HG03469 (cell line): ENCODE measurements around the gene CDKN1B.
A peak's percentile ranks its signal among the peaks of the same experiment; 100 is the strongest.

Source experiments
- ATAC-seq: cut with Tn5 transposase; IDR thresholded peaks from one replicate; pipeline ENCODE4 v1.9.1; 2021; ENCODE audit warnings: mild to moderate bottlenecking, moderate library complexity, moderate number of reproducible peaks; ENCODE audit not compliant: unreplicated experiment

The CDKN1B gene

DNA sequence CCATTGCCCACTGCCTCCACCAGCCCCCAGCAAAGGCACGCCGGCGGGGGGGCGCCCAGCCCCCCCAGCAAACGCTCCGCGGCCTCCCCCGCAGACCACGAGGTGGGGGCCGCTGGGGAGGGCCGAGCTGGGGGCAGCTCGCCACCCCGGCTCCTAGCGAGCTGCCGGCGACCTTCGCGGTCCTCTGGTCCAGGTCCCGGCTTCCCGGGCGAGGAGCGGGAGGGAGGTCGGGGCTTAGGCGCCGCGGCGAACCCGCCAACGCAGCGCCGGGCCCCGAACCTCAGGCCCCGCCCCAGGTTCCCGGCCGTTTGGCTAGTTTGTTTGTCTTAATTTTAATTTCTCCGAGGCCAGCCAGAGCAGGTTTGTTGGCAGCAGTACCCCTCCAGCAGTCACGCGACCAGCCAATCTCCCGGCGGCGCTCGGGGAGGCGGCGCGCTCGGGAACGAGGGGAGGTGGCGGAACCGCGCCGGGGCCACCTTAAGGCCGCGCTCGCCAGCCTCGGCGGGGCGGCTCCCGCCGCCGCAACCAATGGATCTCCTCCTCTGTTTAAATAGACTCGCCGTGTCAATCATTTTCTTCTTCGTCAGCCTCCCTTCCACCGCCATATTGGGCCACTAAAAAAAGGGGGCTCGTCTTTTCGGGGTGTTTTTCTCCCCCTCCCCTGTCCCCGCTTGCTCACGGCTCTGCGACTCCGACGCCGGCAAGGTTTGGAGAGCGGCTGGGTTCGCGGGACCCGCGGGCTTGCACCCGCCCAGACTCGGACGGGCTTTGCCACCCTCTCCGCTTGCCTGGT, at the start of gene CDKN1B:
CDKN1B (plus strand) TSS at position 576 of the 793 bp plus-strand sequence. CDS start 472 bp downstream, outside the sequence.
- no peak for ATAC-seq

DNA sequence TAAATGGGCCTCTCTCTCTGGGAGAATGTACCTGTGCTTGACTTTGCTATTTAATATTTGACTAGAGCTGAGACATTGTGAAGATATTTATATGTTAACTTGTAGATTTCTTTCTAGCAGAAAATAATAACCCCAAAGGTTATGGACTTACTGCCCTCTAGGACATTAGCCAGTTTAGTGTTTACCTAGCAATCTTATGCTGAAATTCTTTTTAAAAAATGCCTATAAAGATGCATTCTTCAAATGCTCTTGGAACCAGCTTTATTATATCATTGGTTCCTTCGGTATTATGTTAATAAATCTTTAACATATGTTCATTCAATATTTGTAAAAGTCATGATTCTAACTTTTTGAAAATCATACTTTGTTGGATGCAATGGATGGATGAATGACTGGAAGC, 49.2 kb upstream of the CDKN1B start:
- no peak for ATAC-seq

DNA sequence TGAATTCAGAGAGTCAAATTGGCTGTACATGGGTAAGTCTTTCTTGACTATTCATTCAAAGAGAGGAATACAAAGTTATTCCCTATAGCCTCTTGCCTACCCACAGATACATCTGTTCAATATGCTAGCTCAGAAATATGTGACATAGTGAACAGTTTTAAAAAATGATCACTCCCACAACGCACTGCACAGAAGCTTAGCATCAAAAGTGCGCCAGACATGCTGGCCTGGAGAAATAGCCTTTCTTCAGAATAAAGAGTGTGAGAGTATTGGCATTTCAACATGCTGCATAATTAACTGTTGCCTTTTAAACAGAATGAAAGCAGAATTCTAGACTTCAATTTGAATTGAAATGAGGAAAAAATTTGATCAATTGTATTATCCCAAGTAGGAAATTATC, 48.1 kb upstream of the CDKN1B start:
- no peak for ATAC-seq

DNA sequence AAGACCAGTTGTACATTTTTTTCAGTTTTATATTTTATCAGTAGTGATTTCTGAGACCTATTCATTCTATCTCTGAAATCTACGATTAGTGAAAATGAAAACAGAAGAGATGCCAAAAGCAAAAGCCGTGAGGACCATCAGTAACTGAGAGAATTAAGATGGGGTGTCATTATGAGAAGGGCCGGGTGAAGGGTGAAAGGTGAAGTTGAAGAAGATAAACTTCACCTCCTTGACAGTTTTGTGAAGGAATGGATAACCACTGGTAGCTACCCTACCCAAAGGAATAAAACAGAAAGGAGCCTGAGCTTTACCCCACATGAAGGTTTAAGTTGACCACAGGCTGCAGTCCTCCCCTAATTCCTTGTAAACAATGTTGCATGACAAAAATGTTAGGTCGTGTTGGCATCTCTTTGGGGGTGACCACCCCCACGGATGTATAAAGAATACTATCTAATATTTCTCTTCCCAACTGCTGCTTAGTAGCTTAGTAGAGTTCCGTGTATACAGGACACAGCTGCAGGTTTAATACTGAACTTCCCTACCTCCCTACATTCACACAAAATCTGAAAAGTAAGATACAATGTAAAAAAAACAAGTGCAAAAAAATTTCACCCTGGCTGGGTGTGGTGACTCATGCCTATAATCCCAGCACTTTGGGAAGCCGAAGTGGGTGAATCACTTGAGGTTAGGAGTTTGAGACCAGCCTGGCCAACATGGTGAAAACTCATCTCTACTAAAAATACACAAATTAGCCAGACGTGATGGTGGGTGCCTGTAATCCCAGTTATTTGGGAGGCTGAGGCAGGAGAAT, 45.1 kb upstream of the CDKN1B start:
- no peak for ATAC-seq

DNA sequence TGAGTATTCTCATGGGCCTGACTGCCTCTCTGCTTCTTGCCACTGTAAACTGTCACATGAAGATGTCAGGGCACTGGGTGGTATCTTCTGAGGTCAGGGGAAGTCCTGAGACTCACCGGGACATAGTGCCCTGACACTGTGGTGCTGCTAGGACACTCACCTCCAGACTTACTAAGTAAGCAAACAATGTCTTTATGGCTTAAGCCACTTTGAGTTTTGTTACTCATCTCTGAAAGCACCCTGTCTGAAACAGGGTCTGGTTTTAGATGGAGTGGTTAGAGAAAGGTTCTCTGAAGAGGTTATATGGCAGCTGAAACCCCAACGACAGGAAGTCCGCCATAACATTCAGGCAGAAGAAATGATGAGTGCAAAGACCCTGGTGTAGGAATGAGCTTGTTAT, 43.9 kb upstream of the CDKN1B start:
- no peak for ATAC-seq

DNA sequence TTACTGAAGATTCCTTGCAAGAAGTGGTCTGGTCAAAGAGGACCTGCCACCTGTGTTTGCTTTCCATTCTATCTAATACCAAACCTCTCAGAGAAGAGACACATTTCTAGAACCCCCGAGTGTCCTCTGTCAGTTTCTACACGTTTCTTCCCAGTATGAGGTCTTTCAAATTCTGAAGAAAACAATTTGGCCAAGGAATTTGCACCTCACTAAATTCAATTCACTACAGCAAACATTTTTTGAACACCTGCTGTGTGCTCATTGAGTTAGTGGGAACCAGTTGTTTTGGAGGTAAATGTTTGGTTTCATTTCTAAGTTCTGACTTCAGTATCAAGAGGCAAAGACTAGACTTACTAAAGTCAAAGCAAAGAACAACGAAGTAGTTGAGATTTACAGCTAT, 40.6 kb upstream of the CDKN1B start:
- ATAC-seq, result no peak

DNA sequence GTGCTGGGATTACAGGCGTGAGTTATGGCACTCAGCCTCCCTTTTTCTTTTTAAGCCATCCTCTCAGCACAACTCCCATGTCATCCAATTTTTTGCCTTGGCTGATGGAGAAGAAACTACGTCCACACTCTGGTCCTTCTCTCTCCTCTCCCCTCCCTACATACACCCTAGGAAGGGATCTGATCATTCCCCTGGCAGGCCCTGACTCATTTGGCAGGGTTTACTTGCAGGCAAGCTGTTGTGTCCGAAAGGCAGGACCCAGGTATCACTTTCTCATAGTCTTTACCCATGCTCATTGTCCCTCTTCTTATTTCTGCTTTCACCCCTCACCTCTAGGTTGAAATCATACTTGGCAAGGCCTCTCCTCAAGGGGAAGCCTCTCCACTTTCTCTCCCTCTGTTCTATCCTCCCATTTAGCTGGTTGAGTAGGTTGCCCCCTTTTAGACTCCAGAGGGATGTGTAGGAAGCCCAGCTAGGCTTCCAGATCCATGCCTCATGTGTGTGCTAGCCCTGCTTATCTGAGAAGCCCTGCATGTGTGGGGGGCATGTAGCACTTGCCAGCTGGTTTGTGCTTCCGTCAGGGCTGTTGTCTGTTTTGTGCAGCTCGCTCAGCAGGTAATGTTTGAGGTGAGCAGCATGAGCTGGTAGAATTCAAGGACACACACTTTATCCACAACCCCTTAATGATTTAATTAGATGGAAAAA, 36.0 kb upstream of the CDKN1B start:
- no peak for ATAC-seq

DNA sequence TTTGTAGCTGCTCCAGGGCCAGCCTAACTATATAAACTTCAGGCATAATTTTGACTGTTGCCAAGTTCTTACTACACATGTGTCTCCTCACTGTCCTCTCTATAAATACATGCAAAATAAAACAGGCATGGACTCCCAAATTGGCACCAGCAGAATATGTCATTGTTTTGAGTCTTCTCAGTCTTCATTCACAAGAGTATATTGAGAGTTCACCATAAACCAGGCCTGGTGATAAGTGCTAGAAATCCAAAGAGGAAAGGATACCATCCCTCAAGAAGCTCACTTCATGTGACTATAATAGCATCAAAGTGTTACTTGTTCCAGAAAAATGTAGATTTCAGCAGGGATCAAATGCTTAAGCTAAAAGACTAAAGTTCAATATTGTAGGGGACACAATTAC, 34.9 kb upstream of the CDKN1B start:
- no peak for ATAC-seq

DNA sequence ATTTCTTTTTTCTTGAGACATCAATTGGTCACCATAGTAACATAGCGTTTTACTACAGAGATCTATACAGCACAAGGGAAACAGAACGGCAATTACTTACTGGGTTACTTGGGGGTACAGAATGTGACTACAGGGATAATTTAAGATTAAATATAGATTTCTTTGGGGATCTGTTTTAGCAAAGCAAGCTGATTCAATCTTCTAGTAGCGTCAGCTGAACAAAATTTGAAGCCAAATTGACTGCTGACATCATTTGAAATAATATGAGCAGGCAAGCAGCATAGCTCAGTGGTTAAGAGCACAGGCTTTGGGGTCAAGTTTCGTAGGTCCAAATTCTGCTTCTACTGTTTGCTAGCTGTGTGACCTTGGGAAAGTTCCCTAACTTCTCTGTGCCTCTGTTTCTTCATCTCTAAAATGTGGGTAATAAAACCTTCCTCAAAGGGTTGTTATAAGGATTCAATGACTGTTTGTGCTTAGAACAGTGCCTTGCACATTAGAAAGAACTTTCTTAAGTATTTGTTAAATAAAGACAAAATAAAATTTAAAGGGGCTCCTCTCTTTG, 34.0 kb upstream of the CDKN1B start:
- ATAC-seq, result no peak

DNA sequence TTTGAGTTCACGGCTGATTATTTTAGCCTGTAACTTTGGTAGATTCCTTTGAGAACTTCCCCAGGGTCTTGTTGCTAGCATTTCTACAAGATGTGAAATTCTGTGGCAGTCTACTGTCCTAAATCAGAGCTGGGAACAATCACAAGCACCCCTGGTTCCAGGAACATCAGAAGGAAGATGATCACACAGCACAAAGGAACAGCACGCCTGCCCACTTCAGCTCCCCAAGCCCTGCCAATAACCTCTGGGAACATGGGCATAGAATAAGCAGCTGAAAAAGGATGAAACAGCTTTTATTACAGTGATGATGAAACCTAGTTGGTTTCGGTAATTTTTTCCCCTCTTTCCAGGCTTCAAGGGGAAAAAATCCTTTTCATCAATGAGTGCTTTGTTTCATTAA, 33.4 kb upstream of the CDKN1B start:
- no peak for ATAC-seq

DNA sequence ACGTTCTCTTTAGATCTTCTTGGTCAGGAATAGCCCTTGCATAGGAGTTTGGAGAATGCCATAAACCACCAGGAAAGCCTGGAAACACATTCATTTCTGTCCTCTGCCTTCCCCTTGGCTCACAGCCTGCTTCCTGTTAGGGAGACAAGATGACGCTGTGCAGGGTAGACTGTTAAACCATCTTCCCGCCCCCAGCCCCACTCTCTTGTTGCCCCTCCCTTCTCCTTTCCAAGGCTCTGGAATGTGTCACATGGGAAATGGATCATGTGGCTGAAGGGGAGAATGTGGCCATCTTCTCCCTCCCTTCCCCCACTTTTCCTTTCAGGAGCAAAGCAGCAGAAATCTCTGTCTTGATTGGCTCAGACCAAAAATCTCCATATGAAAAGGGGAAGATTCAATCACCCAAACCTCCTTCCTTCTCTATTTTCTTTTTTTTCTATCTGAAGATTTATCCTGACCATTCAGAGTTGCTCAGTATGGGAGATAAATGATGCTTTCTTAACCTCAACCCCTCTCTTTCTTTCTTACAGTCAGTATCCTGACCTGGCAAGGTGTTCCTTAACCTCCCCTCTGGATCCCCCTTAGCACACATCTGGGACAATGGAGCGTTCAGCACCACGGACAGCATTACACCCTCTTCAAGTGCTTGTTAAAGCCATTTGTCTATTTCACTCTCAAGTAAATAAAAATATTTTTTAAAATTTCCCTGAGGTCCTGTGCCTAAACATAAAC, 32.6 kb upstream of the CDKN1B start:
- no peak for ATAC-seq

DNA sequence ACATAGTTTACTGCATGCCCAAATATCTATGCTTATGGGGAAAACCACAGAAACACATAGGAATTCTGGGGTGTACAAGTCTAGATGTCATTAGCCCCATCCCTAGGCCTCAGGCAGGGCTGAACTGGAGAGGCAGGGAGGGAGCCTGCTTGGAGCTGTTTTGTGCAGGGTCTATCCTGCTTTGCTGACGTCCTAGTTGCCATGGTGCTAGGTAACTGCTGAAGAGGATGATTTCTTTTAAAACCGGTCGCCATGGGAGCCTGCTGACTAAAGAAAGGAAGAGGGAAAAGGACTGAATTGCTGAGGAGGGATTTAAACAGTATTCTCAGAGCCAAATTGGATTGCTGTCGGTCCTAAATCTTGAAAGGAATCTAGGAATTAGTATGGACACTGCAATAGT, 31.9 kb upstream of the CDKN1B start:
- ATAC-seq, result no peak

DNA sequence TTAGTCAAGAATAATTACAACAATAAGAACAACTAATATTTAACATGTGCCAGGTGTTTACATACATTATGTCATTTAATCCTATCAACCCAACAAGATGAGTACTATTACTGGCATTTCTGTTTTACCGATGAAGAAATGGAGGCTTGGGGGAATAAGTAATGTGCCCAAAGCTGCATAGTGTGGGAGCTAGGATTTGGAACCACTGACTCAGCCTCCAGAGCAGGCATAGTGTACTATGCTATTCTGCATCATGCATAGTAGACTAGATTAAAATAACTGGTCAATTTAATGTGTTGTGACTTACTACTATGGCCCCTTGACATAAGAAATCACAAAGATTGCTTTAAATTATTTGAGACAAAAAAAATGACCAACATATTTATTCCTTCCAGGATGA, 30.7 kb upstream of the CDKN1B start:
- ATAC-seq, result no peak

DNA sequence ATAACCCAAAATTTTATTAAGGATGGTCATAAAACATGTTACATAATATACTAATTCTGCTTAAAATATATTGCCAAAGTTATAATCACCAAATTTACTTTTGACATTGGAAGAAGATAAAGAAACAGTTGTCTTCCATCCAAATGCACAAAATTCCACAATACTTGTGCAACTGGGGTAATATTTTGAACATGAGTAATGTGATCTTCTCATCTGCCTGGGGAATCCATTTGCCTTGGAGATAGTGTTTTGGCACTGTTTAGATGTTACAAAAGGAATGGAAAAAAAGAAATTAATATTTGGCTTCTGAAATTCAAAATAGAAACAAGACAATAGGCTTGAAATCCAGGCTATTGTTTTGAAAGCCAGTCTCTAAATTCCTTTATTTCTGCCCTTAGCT, 30.2 kb upstream of the CDKN1B start:
- ATAC-seq, result no peak

DNA sequence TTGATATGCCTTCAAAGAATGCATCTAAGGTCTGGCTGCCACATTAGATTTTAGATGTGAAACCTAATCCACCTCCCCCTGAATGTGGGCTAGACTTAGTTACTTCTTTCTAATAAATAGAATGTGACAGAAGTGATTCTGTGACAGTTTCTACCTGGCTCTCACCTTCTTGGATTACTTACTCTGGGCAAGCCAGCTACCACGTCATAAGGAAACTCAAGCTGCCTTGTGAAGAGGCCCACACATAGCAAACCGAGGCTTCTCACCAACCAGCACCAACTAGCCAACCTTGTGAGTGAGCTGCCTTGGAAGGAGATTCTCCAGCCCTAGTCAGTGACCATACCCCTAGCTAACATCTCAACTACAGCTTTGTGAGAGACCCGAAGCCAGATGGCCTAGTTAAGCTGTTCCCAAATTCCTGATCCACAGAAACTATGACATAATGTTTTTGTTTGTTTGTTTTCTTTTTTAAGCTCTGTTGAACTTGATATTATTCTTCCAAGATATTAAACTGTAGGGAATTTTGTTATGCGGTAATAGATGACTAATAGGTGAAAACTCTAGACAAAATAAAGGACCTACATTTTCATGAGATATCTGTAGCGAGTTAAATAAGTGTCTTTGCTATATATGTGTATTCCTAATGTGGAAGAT, 27.4 kb upstream of the CDKN1B start:
- ATAC-seq, result no peak

DNA sequence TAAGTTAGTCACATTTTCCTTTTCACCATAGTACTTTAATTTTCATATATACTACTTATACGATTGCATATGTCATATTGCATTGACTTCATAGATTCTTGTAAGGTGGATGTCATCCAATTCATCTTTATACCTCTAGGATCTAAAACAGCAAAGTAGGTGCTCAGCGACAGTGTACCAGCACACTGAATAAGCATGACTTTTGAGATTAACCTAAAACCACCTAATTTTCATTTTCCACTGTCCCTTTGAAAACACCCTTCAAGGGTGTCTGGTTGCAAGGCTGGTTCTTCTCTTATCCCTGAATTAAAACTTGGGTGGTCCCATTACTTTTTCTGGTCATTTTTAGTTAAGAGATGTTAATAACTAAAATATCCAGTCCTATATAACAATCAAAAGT, 25.6 kb upstream of the CDKN1B start:
- no peak for ATAC-seq

DNA sequence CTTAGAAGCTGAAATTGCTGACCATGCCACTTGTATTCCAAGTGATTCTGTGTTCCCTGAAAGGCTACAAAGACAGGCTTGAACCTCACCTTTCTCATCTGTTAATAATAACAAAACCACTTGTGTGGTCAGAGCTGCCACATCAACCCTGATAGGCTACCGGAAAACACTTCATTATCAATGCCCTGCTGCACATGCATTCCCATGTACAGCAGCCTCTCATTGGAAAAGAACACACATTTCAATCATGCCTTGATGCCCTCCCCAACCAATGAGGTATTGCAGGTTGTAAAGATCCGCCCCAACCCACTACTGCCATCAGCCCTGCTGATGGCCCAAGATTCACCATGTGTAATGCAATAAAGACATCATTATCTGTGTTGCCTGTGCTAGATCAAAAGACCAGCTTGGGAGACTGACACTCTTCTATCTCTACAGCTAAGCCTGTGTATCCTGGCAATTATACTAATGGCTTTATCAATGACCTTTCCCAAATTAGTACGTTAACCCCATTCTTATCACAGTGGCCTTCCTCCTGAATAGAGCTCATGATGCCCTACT, 24.0 kb upstream of the CDKN1B start:
- ATAC-seq, result no peak

DNA sequence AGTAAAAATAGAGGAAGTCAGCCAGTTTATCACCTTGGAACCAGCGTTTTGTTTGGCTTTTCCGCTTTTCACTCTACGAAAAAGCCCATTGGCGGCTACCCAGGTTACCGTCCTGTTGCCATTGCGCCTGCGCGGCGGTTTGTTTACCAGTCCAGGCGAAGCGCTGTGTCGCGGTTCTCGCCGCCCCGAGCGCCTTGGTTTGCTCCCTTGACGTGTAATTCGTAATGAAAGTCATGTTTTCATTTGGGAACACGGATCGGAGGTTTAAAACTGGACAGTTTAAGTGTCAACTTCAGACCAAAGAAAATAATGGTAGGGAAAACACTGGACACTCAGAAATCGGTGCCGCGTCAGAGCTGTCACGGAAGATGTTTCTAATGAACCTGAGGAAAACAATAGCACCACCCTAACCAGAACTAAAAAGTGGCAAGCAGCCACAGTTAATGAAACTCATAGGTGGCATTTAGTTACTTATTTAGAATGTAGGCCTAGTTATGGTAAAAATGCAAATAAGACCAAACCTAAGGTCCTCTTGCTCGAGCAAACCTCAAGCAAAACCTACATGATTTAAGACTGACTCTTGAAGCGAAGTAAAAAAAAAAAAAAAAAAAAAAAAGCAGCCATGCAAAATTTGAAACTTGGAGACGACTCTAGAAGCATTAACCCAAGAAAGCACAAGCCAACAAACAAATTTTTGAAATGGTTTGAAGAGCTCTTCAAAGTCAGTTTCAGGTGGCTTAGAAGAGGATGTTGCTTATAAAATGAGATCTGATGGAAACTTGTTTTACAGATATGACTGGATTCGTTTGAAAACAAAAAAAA, 20.4 kb upstream of the CDKN1B start:
- peak; percentile 45 for ATAC-seq

DNA sequence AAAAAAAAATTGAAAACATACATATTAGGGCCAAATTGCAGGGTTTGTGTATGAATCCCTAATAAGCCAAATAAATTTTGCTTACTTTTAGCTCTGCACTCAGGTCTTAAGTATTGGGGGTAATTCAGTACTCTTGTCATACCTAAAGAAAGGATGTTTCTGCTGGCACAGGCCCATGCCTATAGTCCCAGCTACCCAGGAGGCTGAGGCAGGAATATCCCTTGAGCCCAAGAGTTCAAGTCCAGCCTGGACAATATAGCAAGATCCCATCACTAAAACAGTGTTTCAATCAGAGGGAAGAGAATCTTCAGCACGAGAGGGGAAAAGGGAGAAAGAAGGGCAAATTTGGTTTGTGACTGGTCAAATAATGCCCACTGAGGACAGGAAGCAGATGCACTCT, 17.8 kb upstream of the CDKN1B start:
- no peak for ATAC-seq
